WI38 (cell line): Measurements from ENCODE around the gene CNN2.

Source experiments
- H3K4me3 ChIP-seq: 2 replicates; pipeline ENCODE4 v1.5.1; 2011; ENCODE audit warnings: low read depth, mild to moderate bottlenecking, control low read depth, low read length
- TF ChIP-seq, protein P1 (sequence below): IDR thresholded peaks from 2 replicates; pipeline ENCODE4 v1.5.1; 2012; ENCODE audit warnings: low read depth, mild to moderate bottlenecking, control low read depth, low read length

Gene CNN2

DNA sequence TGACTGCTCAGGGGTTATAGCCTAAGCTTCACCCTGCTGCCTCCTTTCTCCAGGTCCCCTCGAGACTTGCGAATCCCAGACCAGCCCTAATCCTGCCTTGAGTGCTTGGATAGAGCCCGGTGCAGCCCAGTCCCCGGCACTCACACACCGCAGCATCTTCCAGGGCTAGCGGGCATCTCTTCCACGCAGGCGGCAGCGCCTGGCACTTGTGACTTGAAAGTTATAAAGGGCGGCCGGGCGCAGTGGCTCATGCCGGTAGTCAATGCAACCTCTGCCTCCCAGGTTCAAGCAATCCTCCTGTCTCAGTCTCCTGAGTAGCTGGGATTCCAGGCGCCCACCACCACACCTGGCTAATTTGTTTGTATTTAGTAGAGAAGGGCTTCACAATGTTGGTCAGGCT is 40.3 kb upstream of the CNN2 start:
- no peak overlapping the region for H3K4me3 ChIP-seq
- TF ChIP-seq, protein P1, sequence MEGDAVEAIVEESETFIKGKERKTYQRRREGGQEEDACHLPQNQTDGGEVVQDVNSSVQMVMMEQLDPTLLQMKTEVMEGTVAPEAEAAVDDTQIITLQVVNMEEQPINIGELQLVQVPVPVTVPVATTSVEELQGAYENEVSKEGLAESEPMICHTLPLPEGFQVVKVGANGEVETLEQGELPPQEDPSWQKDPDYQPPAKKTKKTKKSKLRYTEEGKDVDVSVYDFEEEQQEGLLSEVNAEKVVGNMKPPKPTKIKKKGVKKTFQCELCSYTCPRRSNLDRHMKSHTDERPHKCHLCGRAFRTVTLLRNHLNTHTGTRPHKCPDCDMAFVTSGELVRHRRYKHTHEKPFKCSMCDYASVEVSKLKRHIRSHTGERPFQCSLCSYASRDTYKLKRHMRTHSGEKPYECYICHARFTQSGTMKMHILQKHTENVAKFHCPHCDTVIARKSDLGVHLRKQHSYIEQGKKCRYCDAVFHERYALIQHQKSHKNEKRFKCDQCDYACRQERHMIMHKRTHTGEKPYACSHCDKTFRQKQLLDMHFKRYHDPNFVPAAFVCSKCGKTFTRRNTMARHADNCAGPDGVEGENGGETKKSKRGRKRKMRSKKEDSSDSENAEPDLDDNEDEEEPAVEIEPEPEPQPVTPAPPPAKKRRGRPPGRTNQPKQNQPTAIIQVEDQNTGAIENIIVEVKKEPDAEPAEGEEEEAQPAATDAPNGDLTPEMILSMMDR = no peak

GRCh38 chr19:988081-988480 is 38.3 kb upstream of the CNN2 start:
- TF ChIP-seq, protein P1 = no peak
- no peak overlapping the region for H3K4me3 ChIP-seq

DNA sequence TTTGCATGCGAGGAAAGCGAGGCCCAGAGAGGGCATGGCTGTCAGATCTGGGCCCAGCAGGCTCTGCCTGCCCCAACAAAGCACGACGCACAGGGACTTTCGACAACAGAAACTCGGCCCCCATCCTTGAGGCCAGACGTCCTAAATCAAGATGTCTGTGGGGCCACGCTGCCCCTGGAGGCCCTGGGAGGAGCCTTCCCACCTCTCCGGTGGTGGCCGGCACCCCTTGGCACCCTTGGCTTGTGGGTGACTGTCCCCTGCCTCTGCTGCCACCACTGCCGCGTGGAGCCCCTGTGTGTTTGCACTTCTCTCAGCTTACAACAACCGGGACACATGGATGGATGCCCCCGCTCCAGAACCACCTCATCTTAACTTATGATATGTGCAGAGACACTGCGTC is 37.9 kb upstream of the CNN2 start:
- TF ChIP-seq, protein P1 = no peak
- no peak overlapping the region for H3K4me3 ChIP-seq

DNA sequence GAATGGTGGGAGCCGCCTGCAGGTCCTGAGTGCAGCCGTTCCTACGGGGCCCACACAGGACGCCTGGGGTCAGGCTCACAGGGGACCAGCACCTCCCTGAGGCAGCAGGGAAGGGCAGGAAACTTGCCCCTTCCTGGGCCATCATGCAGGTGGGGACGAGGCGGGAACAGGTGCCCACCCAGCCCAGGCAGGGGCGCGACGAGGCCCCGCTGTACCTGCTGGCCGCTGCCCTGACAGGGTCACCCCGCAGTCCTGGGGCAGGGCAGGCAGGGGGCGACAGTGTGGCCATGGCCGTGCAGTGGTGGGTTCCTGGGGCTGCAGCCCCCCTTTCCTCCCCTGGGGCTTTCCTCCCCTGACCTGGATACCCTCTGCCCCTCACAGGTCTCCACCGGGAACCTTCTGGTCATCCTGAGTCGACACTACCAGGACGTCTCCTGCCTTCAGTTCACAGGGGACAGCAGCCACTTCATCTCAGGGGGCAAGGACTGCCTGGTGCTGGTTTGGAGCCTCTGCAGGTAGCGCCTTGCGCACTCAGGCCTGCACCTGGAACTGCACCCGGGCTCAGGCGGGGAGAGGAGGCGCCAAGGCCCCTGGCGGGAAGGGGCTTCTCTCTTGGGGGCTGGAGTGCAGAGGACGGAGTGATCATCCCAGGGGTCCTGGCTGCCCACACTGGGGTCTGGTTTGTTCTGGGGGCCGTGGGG is 36.9 kb upstream of the CNN2 start:
- H3K4me3 ChIP-seq = no peak overlapping the region
- TF ChIP-seq, protein P1 = 0 out of 2 replicates have a peak, but pooled peaks have one; percentile 8

- TF ChIP-seq, protein P1 = no peak
- H3K4me3 ChIP-seq = no peak overlapping the region
Measured at GRCh38 chr19:990119-990571, 36.3 kb upstream of the CNN2 start.

GRCh38 chr19:990746-991145 is 35.7 kb upstream of the CNN2 start:
- TF ChIP-seq, protein P1 = no peak
- H3K4me3 ChIP-seq = no peak overlapping the region

GRCh38 chr19:991174-991931 is 35.1 kb upstream of the CNN2 start:
- no peak overlapping the region for H3K4me3 ChIP-seq
- TF ChIP-seq, protein P1 = no peak
